GM18907 (cell line): ENCODE data around the gene RNF214.
A peak's percentile ranks its signal among the peaks of the same experiment; 100 is the strongest.
"Not testable (repeated sequence)": the region's sequence is repeated elsewhere in the genome, so short reads cannot be mapped to it uniquely, and the experiment has no call there.

Experiments
- ATAC-seq: cut with Tn5 transposase; IDR thresholded peaks from one replicate; pipeline ENCODE4 v1.9.1; 2021; ENCODE audit warnings: mild to moderate bottlenecking, moderate library complexity; ENCODE audit not compliant: unreplicated experiment

RNF214 gene

GRCh38 chr11:117232092-117232878 lies at the start of gene RNF214:
TSS of gene RNF214 (plus strand) at chr11:117232671. CDS start at chr11:117234273, 1,602 bp downstream.
- peak; percentile 70 for ATAC-seq

GRCh38 chr11:117183178-117183577 lies 49.3 kb upstream of the RNF214 start:
- ATAC-seq: not testable (repeated sequence)

DNA sequence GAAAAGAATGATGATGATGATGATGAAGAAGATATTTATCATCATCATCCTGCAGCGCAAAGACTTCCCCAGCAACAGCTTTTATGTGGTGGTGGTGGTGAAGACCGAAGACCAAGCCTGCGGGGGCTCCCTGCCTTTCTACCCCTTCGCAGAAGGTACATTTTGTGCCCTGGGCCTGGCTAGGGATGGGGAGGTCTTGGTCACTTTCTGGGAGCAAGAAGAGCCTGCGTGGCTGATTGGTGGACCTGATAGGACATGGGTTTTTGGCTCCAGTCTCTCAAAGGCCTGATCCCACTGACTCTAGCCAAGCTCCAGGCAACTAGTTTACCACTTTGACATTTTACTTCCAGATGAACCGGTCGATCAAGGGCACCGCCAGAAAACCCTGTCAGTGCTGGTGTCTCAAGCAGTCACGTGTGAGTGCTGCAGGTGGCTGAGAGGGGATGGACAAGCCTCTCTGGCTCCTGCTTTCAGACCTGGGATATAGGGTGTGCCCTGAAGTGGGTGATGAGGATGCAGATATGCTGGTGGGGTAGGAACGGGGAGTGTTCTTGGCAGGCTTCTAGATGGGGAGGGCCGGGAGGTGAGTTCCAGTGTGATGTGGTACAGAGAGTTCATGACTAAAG lies 48.6 kb upstream of the RNF214 start:
- no peak for ATAC-seq

DNA sequence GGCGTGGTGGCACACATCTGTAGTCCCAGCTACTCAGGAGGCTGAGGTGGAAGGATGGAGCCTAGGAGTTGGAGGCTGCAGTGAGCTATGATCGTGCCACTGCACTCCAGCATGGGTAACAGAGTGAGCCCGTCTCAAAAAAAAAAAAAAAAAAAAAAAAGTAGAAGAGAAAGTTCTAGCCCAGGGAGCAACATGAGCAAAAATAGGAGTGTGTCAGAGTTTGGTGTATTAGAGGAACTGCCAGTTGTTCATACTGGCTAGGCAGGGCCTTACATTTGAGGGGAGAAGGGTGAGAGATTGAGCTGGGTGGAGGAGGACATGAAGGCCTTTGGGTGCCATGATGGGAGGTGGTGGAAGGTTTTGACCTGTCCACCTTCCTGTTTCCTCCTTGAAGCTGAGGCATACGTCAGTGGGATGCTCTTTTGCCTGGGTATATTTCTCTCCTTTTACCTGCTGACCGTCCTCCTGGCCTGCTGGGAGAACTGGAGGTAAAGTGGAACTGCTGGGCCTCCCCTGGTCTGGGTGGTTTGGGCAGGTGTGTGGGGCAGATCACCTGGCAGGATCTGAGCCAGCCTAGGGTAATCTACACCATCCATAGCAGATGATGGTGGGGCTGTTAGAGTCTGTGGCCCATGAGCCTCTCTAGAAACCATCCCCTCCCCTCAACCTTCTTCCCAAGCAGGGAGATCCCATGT lies 46.6 kb upstream of the RNF214 start:
- no peak for ATAC-seq

- no peak for ATAC-seq
Observed at GRCh38 chr11:117186431-117186761, 46.1 kb upstream of the RNF214 start.

- ATAC-seq: no peak
Observed at GRCh38 chr11:117187007-117187406, 45.5 kb upstream of the RNF214 start.

- ATAC-seq: no peak
Observed at GRCh38 chr11:117187428-117187798, 45.1 kb upstream of the RNF214 start.

- no peak for ATAC-seq
Observed at GRCh38 chr11:117187799-117188481, 44.5 kb upstream of the RNF214 start.

- no peak for ATAC-seq
Observed at GRCh38 chr11:117188620-117189081, 43.8 kb upstream of the RNF214 start.

GRCh38 chr11:117189191-117189940 lies 43.1 kb upstream of the RNF214 start:
- peak; percentile 66 for ATAC-seq

DNA sequence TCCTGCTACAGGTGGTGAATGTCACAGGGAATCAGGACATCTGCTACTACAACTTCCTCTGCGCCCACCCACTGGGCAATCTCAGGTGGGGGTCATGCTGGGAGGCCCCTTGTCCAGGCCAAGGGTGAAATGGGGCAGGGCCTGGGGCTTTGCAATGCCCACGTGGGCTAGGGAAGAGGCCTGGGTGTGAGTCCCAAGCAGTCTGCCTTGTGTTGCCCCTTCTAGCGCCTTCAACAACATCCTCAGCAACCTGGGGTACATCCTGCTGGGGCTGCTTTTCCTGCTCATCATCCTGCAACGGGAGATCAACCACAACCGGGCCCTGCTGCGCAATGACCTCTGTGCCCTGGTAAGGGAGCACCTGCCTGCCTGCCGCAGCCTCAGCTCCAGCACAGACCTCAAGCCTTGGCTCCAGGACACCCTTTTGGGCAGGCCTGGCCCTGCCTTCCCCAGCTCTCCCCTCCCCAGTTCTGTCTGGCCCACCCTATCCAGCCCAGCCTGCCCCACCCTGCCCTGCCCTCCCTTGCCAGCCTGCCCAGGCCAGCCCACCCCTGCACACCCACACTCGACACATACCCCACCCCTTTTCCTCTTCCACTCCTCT lies 42.4 kb upstream of the RNF214 start:
- no peak for ATAC-seq

DNA sequence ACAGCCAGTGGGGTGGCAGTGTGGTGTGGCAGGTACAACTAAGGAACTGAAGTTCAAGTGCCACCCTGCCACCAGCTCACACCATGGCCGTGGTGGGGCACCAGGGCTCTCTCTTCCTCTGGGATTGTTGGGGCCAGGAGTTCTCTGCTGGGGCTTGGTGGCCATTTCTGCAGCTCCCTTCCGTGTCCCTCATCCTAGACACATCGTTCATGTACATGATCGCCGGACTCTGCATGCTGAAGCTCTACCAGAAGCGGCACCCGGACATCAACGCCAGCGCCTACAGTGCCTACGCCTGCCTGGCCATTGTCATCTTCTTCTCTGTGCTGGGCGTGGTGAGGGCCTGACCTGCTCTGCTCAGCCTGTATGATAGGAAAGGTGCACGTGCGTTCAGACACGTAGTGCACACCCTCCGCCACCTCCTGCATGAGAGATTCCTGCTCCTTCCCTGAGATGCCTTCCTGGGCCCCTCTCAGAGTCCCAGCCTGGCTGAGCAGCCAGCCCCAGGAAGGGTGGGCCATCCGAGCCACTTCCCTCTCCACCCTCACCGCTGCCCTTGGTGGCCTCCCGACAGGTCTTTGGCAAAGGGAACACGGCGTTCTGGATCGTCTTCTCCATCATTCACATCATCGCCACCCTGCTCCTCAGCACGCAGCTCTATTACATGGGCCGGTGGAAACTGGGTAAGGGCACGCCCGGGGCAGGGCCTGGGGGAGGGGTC lies 40.6 kb upstream of the RNF214 start:
- ATAC-seq: no peak

DNA sequence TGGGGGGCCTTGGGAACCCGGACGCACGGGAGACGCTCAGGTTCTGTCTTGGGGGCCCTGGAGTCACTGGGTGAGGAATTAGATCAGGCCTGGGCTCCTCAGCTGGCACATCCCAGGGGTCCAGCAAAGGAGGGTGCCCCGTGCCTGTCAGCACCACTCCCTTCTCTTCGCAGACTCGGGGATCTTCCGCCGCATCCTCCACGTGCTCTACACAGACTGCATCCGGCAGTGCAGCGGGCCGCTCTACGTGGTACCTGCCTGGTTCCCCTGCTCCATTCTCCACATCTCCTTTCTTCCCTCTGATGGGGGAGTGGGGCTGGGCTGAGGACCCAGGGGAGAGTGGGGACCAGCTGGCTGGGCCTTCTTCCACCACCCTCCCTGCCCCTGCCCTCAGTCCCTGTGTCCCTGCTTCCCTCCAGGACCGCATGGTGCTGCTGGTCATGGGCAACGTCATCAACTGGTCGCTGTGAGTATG lies 40.0 kb upstream of the RNF214 start:
- ATAC-seq: no peak

GRCh38 chr11:117193130-117194020 lies 39.1 kb upstream of the RNF214 start:
- ATAC-seq: no peak

DNA sequence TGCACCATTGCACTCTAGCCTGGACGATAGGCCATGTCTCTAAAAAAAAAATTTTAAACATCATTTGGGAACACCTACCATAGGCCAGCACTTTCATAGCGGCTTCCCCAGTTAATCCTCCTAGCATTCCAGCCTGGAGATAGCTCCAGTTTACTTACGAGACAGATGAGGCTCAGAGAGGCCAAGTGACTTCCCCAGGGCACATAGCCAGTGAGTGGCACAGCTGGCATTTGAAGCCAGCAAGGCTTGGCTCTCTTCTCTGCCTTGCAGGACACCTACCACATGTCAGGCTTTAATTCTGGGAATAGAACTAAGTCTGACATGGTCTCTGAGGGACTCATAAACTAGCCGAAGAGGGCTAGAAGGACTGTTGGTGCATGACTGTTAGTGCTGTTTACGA lies 38.2 kb upstream of the RNF214 start:
- no peak for ATAC-seq

DNA sequence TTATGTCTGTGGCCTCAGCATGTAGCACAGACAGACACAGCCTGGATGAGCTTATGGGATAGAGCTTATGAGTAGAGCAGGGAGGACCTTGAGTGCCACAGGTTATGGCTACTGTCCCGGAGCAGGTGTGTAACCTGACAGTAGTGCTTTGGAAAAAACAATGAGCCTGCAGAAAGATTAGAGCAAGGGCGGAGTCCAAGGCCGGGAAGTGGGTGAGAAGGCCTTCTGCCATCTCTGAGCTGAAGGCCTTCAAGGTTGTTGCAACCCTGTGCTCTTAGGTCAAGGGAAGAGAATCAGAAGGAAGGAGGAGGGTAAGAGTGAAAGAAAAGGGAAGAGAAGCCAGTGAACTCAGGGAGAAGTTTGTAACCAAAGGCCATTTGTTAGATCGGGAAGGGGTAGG lies 37.2 kb upstream of the RNF214 start:
- ATAC-seq: no peak

- ATAC-seq: no peak
Observed at GRCh38 chr11:117195761-117196160, 36.7 kb upstream of the RNF214 start.

GRCh38 chr11:117197006-117197405 lies 35.5 kb upstream of the RNF214 start:
- no peak for ATAC-seq
